AG09309 (cell line): ENCODE data around the gene CWC22.
"Not testable (repeated sequence)": the region's sequence is repeated elsewhere in the genome, so short reads cannot be mapped to it uniquely, and the experiment has no call there.

Experiments used
- DNase-seq: peaks from one replicate; pipeline ENCODE4 v3.0.0-alpha.2; 2010; ENCODE audit warnings: low read depth
- H3K4me3 ChIP-seq: 2 replicates; pipeline ENCODE4 v1.5.1; 2011; ENCODE audit warnings: mild to moderate bottlenecking, low read depth, low read length, moderate library complexity; ENCODE audit not compliant: control insufficient read depth
- CTCF ChIP-seq: IDR thresholded peaks from 2 replicates; pipeline ENCODE4 v1.5.1; 2011; ENCODE audit warnings: mild to moderate bottlenecking, low read depth, low read length, inconsistent platforms; ENCODE audit not compliant: insufficient read depth, control insufficient read depth; ENCODE audit errors: missing control alignments

Gene CWC22

GRCh38 chr2:179981085-179981484 is 26.0 kb downstream of the CWC22 start:
- peak; percentile 23 for DNase-seq
- H3K4me3 ChIP-seq, result no peak overlapping the region
- TF ChIP-seq CTCF, result no peak

- DNase-seq, result no peak
- TF ChIP-seq CTCF, result no peak
- H3K4me3 ChIP-seq, result no peak overlapping the region
Measured at GRCh38 chr2:179974761-179975160, 32.3 kb downstream of the CWC22 start.

- H3K4me3 ChIP-seq, result no peak overlapping the region
- DNase-seq, result no peak
- no peak for TF ChIP-seq CTCF
Measured at GRCh38 chr2:179966778-179967394, 40.2 kb downstream of the CWC22 start.

DNA sequence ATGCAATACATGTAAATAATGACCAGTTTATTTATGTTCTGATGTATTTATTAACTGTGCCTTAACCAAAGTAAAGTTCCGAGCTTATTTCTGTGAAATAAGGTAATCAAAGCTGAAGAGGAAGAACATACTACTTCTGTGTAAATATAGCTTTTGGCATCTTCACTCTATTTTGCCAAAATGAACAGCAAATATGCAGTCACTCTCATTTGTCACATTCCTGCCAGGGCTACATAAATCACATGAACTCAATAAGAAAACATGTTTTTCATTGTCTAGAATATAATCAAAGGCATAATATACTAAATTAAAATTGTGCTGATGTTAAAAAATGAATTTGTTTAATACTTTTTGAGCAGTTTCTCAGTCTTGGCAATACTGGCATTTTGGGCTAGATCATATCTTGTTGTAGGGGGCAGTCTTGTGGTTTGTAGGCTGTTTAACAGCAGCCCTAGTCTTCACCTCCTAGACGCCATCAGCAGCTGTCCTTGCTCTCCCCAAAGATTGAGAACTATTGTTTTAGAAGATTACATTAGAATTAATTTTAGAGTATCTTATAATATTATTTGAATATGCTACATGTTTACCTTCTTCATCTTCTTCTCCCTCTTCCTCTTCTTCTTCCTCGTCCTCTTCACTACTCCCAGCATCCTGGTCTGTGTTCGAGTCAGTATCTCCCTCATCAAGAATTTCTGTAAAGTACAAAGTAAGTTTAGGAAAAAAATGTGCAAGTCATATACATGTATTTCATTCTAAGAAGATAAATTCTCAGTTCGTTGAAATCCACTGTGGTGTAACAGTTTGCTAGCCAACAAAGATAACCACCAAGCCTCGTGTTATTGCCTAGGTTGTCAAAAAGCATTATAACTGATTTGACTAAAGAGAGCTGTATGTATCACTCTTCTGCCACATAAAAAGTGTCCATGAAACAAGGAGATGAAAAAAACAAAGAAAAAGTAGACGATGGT is 41.5 kb downstream of the CWC22 start:
- H3K4me3 ChIP-seq, result no peak overlapping the region
- no peak for TF ChIP-seq CTCF
- no peak for DNase-seq

DNA sequence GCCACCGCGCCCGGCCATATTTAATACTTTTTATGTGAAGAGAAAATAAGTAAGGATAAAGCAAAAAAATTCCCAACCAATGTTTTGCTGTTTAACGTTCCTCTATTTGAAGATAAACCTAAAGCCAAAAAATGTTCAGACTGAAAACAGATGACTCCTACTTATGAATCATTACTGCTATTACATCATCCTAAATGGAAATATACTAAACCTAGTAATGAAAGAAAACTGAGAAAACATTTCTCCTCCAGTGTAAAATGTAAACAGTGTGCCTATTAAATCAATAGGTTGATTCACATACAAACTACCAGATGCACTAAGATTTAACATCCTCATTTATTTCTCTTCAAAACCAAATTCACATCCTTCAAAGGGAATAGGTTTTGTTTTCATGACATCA is 43.5 kb downstream of the CWC22 start:
- DNase-seq, result peak; percentile 29
- no peak for TF ChIP-seq CTCF
- H3K4me3 ChIP-seq, result no peak overlapping the region

DNA sequence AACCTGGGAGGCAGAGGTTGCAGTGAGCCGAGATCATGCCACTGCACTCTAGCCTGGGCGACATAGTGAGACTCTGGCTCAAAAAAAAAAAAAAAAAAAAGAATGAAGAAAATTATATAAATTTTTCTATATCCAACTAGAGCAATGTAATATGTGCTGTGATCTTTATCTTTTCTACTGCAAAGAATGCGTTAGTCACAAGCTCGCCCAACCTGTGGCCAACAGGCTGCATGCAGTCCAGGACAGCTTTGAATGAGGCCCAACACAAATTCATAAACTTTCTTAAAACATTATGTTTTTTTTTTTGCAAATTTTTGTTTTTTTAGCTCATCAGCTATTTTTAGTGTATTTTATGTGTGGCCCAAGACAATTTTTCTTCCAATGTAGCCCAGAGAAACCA is 48.8 kb downstream of the CWC22 start:
- DNase-seq, H3K4me3 ChIP-seq: not testable (repeated sequence)

DNA sequence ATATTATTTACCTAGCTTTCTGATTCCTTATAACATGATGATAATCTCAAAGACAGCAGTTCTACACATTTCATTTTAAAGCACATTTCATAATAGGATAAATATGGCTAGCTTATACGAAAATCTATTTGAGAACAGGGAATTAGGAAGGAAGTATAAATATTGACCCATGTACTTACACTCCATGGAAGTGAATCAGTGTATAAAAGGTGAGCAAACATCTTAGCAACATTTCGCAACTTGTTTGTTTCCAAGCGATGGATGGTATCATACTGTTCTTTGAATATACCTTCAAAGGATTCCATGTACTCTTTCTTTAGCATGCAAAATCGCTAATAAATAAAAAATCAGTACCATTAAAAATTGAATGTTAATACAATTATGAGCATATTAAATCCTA is 53.1 kb downstream of the CWC22 start:
- DNase-seq, result no peak
- TF ChIP-seq CTCF, result no peak
- H3K4me3 ChIP-seq, result no peak overlapping the region
